AG09309 (cell line): Measurements from ENCODE around the gene CXorf58.
"Not testable (repeated sequence)": the region's sequence is repeated elsewhere in the genome, so short reads cannot be mapped to it uniquely, and the experiment has no call there.

ENCODE experiments used
- DNase-seq: peaks from one replicate; pipeline ENCODE4 v3.0.0-alpha.2; 2010; ENCODE audit warnings: low read depth
- H3K4me3 ChIP-seq: 2 replicates; pipeline ENCODE4 v1.5.1; 2011; ENCODE audit warnings: mild to moderate bottlenecking, low read depth, low read length, moderate library complexity; ENCODE audit not compliant: control insufficient read depth
- TF ChIP-seq, protein P1 (sequence below): IDR thresholded peaks from 2 replicates; pipeline ENCODE4 v1.5.1; 2011; ENCODE audit warnings: mild to moderate bottlenecking, low read depth, low read length, inconsistent platforms; ENCODE audit not compliant: insufficient read depth, control insufficient read depth; ENCODE audit errors: missing control alignments

CXorf58 gene, protein sequence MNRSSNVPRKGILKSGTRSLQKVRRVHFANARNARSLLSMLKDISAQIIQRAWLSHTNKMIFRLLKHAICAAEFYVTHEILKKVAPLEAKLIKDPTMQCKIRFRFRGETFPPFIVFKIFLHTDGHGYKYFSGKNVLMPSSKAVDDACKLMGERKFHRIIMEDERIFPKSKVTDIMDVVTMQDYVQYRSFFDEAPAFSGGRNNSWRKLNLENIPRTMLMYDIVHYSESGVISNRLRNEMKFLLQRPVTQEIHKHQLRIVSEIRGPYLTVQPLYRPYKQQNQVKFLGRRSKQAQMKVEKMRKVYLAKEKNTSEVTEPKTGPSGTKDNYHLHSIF

DNA sequence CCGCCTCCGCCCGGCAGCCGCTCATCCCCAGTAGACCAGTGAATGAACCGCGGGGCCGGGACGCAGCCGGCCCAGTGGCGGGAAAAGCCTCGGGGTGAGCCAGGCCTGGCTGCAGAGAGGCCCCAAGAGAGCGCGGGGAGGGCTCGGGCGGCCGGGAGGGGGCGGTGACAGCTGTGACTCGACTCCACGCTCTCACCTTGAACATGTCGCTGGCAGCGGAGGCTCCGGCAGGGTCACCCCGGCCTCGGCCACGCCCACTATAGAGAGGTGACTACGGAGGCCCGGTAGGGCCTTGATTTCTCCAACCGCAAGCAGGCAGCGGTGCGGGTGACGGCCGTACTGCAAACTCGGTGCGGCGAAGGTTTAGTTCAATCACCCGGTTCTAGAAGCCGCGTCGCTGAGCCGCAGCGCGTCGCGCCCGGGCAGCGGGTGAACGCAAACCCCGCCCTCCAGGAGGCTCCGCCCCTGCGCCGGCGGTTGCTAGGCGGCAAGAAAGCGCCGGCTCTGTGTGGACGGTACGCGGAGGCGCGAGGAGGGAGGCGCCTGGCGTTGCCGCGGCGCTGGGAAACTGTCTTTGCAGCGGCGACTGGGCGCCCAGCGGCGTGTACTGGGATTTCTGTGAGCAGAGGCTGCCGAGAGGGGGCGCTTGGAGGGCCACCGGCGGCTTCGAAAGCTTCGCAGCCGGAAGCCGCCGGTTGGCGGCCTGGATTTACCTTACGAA lies at the start of gene CXorf58, which contains the start of gene APOO:
TSS of gene CXorf58 (plus strand) at position 509 of the 721 bp plus-strand sequence. CDS start 2,297 bp downstream, outside the sequence.
TSS of gene APOO (minus strand) at position 441 of the 721 bp plus-strand sequence. CDS start at position 205, 236 bp downstream.
- TF ChIP-seq, protein P1, sequence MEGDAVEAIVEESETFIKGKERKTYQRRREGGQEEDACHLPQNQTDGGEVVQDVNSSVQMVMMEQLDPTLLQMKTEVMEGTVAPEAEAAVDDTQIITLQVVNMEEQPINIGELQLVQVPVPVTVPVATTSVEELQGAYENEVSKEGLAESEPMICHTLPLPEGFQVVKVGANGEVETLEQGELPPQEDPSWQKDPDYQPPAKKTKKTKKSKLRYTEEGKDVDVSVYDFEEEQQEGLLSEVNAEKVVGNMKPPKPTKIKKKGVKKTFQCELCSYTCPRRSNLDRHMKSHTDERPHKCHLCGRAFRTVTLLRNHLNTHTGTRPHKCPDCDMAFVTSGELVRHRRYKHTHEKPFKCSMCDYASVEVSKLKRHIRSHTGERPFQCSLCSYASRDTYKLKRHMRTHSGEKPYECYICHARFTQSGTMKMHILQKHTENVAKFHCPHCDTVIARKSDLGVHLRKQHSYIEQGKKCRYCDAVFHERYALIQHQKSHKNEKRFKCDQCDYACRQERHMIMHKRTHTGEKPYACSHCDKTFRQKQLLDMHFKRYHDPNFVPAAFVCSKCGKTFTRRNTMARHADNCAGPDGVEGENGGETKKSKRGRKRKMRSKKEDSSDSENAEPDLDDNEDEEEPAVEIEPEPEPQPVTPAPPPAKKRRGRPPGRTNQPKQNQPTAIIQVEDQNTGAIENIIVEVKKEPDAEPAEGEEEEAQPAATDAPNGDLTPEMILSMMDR, result peak; percentile 78
- no peak for DNase-seq
- peak within 1 kb of the TSS; percentile 62 for H3K4me3 ChIP-seq

DNA sequence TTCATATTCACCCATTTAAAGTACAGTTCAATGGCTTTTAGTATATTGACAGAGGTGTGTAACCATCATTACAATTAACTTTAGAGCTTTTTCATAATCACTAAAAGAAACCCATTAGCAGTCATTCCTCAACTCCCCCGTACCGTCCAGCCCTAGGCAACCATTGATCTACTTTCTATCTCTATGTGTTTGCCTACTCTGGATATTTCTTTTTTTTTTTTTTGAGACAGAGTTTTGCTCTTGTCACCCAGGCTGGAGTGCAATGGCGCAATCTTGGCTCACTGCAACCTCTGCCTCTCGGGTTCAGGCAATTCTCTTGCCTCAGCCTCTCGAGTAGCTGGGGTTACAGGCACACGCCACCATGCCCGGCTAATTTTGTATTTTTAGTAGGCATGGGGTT lies 48.6 kb upstream of the CXorf58 start:
- DNase-seq, H3K4me3 ChIP-seq: not testable (repeated sequence)

DNA sequence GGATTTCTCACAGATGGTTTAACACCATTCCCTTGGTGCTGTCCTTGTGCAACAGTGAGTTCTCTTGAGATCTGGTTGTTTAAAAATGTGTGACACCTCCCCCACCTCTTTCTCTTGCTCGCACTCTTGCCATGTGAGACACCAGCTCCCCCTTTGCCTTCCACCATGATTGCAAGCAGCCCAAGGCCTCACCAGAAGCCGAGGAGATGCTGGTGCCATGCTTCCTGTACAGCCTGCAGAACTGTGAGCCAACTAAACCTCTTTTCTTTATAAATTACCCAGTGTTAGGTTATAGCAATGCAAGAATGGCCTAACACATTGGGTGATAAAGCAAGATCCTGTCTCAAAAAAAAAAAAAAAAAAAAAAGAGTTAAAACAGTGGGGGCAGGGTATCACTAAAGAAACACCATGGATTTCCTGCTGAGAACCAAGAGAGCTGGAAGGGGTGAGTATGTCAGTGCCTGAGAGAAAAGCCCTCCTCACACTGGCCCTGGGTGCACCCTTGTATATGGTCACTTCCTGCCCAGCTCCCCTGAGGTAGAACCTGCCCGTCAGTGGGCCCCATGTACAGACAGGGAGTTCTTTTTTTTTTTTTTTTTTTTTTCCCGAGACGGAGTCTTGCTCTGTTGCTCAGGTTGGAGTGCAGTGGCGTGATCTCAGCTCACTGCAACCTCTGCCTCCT lies 46.5 kb upstream of the CXorf58 start:
- H3K4me3 ChIP-seq, result no peak overlapping the region
- DNase-seq, result no peak
- TF ChIP-seq, protein P1, result no peak

DNA sequence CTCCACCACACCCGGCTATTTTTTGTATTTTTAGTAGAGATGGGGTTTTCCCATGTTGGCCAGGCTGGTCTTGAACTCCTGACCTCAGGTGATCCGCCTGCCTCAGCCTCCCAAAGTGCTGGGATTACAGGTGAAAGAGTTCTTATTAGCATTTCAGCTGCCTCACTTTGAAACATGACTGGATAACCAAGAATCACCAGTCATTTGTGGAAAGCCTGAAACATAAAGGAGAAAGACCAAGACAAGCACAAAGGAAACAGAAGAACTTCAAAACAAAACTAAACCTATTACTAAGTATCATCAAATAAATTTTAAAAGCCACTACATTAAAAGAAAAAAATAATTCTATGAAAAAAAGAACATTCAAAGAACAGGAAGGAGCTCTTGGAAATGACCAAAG lies 45.9 kb upstream of the CXorf58 start:
- not testable (repeated sequence) for DNase-seq, H3K4me3 ChIP-seq

DNA sequence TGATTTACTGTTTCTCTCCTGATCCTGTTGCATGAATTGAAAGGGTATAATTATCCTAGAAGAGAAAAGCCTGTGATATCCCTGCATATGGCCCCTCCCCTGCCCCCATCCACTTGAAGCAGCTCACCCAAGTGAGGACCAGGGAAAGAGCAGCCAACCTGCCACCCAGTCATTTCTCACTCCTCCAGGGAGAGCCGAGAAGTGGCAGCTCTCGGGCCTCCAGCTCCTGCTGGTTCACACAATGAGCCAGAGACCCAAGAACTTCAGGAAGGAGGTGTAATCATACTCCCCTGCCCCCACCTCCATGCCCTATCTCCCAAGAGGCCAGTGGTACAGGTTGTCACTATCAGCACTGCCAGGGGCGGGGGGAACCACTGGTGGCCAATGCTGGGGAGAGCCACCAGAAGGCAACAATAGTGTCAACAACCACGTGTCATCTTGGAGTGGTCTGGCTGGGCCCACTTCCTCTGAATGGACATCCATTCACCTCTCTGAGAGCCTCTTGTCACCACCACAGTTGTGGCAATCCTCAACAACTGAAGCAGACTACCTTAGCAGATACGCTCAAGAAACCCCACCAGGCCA lies 43.0 kb upstream of the CXorf58 start:
- TF ChIP-seq, protein P1, result no peak
- DNase-seq, result no peak

DNA sequence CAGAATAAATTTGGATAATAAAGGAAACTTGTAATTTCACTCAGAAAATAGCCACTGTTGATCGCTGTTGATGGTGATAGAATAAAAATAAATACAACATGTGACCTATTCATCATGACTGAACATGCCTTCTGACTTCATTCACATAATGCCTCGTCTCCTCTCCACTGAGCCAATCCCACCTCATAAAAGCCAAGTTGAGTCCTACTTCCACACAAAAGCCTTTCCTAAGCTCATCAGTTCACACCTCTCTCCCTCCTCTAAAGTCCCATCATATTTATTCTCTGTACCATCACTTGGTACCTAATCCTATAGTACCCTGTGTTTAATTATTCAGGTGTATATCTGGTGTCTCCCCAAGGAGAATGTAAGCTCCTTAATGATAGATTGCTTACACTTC lies 37.8 kb upstream of the CXorf58 start:
- no peak for DNase-seq

More for the DNA sequence above, 43.0 kb upstream of the CXorf58 start:
- no peak overlapping the region for H3K4me3 ChIP-seq

More for the DNA sequence above, 37.8 kb upstream of the CXorf58 start:
- H3K4me3 ChIP-seq, result no peak overlapping the region
- TF ChIP-seq, protein P1, result no peak
